GM18502 (cell line): ENCODE data around the gene CD74.

ENCODE experiments used
- ATAC-seq: cut with Tn5 transposase; IDR thresholded peaks from one replicate; pipeline ENCODE4 v1.9.1; 2021; ENCODE audit warnings: mild to moderate bottlenecking; ENCODE audit not compliant: unreplicated experiment, poor library complexity

Gene CD74

GRCh38 chr5:150411245-150411979 lies 1.3 kb downstream of the CD74 start:
- peak; percentile 17 for ATAC-seq

DNA sequence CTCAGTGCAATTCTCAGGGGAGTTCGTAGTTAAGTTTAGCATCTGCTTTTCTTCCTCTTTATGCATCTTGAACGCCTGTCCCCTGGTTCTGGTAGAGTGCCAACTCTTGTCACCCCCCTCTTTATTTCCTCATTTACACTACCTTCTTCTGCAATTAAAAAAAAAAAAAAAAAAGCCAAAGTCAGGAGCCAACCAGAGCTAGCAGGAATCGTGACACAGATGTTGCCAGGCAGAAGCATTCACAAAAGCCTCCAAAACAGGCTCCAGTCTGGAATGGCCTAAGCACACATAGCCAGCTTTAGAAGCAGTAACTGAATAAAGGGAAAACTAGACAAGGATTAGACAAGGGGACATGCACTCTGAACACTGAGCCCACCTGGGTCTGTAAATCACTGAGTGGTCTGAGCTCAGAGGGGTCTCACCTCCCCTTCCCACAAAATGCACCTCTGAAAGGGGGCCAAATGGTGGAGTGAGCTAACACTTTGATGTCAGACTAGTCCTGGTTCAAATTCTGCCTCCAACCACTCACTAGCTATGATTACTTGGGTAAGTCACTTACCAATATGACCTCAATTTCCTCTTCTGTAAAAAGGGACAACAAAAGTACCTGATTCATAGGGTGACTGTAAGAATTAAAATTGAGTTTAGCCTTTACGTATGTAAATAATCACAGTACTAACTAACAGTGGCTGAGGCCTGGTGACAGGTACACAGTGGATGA lies 2.0 kb downstream of the CD74 start:
- ATAC-seq, result no peak

DNA sequence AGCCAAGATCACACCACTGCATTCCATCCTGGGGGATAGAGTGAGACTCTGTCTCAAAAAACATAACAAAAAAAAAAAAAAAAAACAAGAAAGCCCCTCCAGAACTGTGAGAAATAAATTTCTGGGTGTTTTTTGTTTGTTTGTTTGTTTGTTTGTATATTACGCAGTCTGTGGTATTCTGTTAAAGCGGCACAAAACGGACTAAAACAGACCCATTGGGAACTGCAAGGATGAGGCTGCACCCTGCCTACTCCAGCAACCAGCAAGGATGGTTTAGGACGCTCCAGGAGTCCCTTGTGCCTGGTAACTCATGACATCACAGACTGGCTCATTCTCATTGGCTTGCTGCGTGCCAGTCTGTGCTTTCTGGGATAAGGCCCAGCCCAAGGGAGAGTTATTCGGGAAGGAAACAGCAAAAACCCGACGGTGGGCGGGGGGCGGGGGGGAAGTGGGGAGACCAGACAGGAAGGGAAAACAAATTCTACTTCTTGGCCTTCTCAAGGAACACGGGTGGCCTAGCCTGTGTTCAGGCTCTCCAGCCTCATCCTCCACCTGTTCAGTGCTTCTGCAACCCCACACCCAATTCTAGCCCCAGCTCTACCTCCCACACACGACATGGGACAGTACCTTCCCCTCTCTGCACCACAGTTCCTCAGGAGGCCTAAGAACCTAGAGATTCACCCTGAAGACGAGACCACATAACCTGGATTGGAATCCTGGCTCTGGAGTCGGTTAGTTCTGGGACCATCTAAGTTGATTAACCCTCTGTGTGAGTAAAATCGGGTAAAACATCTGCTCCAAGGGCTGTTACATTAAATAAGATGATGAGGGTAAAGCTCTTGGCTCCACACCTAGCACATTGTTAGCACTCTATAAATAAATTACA lies 2.8 kb downstream of the CD74 start:
- peak; percentile 32 for ATAC-seq

- no peak for ATAC-seq
Observed at GRCh38 chr5:150408231-150408943, 4.3 kb downstream of the CD74 start.

DNA sequence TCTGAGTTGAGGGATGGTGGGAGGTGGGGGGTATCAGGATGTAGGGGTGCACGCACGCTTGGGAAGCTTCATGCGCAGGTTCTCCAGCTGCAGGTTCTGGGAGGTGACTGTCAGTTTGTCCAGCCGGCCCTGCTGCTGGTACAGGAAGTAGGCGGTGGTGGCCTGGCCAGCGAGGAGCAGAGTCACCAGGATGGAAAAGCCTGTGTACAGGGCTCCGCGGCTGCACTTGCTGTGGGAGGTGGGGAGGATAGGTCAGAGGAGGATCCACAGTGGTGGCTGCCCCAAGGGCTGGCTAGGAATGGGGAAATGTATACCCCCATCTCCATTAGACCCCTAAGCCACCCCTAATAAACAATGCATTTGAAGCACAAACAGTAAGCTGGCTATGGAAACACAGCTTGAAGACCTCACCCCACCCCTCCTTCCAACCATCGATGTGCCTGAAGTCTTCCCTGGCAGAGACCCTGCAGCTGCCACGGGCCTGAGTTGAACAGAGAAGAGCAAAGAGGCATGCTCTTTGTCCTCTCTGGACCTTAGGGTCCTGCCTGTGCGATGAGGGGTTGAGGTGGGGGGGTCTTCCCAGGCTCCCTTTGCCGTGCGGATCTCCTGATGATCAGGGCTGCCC lies 5.5 kb downstream of the CD74 start:
- no peak for ATAC-seq

DNA sequence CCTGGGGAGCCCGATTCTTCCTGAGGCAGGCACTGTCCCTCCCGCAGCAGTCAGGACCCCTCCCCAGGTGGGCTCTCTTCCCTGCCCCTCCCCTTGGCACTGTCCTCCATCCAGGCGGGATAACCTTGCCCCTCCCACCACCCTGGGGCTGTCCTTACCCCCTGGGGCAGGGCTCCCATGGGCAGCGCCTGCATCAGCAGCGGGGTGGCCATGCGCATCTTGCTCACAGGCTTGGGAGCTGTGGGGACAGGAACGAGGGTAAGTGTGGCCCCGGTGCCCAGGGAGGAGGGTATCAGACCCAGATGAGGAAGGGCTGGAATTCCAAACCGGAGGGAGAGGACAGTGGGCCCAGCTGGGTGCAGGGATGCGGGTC lies 6.0 kb downstream of the CD74 start:
- no peak for ATAC-seq

- ATAC-seq, result no peak
Observed at GRCh38 chr5:150406103-150406722, 6.5 kb downstream of the CD74 start.

GRCh38 chr5:150404941-150405816 lies 7.5 kb downstream of the CD74 start:
- ATAC-seq, result no peak

DNA sequence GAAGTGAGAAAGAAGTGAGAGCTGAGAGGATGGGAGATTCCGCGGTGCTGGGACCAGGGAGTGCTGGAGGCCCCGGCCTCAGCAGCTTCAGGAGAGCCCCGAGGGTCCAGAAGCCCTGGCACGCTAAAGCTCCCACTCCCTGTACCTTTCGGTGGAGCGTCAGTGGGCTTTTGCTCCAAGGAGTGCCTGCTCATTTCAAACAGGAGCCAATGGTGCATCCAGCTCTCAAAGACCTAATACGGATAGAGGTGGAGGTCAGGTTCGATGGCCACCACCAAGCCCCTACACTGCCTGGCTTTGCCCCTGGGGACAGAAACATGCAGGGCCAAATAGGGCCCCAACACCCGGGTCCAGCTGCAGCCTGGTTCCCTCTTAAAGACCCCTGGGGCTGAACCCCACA lies 8.2 kb downstream of the CD74 start:
- ATAC-seq, result no peak

DNA sequence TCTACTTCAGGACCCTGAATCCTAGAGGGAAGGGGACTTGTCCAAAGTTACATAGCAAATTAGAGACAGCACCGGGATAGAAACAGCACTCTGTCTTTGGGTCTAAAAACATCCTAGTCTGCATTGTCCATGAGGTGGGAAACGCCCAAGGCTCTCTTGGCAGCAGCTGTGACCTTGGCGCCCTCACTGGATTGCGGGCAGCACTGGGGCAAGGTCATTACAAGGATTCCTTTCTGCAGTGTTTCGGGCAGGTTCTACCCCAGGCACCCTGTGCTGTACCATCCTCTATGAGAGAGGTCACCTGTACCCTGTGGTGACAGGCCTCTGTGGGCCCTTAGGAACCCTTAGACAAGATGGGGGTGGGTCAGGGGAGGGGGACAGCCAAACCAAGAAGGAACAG lies 8.6 kb downstream of the CD74 start:
- ATAC-seq, result no peak

DNA sequence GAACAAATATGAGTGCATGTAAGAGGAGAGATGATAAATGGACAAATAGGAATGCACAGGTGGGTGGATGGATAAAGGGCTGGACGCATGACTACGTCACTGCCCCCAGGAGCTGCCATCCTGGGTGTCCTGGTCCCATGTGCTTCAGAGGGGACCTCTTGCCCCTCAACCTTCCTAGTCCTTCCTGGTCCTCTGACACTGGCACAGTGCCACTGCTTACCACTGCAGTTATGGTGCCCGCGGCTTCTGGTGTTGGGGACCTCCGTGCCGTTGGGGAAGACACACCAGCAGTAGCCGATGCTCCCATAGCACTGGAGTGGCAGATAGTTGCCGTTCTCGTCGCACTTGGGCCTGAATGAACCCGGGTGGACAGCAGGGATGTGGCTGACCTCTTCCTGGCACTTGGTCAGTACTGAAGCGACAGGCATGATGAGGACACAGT lies 9.8 kb downstream of the CD74 start:
- ATAC-seq, result no peak

- ATAC-seq, result no peak
Observed at GRCh38 chr5:150402229-150402773, 10.4 kb downstream of the CD74 start.

GRCh38 chr5:150401376-150402228 lies 11.1 kb downstream of the CD74 start:
- ATAC-seq, result no peak

GRCh38 chr5:150401076-150401375 lies 11.7 kb downstream of the CD74 start:
- ATAC-seq, result no peak

DNA sequence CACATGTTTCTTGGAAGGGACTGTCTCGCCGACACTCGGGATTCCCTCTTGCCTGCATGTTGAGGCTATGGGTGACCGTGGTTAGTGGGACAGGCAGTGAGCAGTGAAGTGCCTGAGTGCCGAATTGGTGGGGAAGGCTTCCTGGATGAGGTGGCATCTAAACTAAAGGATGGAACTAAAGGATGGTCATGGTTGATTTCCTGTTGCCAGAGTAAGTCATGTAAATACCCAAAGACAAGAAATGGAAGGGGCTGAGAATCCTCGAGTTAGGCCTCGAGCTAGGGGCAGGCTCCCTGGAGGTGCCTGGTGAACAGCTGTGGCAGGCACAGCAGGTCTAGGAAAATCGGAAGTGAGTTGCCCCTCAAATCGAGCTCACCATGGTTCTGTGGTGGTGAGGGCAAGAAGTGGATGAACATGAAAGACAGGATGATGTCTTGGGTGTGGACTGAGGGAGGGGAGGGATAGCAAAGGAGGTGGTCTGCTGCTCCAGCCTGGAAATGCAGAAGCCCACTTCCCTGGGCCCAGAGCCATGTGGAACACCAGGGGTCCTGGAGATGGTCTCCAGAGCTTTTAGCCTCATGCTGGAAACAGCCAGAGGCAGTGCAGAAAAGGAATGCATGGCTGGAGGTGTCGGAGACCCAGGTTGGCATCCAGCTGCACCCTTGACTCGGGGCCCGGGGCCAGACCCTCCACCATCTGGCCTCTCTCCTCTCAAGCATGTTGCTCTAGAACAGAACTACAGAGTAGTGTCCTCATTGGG lies 12.2 kb downstream of the CD74 start:
- ATAC-seq, result no peak

DNA sequence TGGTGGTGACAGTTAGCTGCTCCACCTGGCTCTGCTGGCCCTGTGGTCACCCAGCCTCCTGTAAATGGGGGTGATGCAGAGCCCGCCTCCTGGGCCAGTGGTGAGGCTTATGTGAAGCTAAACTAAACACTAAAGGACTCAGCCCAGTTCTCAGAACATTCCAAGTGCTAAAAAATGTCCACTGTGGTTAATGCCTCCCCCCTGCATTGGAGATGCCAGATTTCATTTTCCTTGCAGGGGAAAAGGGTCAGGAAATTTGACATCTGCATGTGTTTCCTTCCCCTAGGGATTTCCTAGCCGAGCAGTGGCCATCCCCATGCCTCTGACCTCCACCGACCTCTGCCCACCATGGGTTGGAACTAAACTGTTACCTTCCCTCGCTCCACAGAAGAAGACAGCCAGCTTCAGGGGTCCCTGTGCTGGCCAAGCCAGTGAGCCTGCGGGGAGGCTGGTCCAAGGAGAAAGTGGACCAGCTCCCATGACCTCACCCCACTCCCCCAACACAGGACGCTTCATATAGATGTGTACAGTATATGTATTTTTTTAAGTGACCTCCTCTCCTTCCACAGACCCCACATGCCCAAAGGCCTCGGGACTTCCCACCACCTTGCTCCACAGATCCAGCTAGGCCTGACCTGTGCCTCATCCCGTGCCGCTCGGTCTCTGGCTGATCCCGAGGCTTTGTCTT lies 13.0 kb downstream of the CD74 start:
- ATAC-seq, result peak; percentile 21
